DMS153 (cell line): ENCODE measurements around the gene LYPD4.

Experiments
- DNase-seq: peaks from one replicate; lab custom pipeline; 2025; lab: John Stamatoyannopoulos, UW

LYPD4 gene

DNA sequence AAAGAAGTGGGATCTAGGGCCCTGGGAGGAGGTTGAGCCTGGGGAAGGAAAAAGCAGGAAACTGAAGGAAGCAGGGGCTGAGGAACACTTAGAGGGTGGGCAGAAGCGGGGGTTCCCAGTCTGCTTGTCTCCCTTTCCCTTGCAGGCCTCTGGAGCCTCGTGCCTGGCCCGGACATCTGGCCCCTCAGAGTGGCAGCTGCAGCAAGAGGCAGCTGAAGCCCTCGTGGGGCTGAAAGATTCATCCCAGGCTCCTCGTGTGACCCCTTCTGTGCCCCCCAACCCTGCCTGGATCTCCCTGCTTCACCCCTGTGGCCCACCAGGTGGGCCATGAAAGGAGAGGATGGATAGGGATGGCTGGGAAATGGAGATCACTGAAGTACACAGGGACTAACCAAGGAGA lies 5.9 kb upstream of the LYPD4 start:
- DNase-seq, result no peak

DNA sequence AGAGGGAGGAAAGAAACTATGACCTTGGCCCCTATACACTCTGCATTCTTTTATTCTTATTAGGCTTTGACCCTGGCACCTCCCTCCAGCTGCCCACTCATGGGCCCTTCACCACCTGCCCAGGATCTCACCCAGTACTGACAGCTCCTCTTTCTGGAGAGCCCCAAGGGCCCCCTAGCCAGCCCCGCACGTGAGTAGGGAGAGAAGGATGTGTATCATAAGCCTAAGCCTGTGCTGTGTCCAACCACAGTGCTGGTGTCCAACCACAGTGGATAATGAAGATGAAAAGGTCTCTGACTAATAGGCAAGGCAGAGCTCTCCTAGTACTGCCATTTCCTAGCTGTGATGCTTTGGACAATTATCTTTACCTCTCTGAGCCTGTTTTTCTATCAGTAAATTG lies 4.6 kb upstream of the LYPD4 start:
- DNase-seq, result no peak

DNA sequence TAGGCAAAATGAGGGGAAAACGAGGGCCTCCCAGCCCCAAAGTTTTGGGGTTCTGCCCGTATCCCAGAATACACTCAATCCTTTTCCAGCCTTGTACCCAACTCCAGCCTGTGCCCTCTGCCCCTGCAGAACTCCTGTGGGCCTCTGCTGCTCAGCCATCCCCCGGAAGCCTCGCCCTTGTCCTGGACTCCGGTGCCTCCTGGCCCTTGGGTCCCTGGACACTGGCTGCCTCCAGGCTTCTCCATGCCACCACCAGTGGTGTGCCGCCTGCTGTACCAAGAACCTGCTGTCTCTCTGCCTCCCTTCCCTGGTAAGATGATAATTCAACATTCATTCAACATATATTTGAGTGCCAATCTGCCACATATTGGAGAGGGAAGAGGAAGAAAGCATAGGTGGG lies 4.2 kb upstream of the LYPD4 start:
- no peak for DNase-seq

DNA sequence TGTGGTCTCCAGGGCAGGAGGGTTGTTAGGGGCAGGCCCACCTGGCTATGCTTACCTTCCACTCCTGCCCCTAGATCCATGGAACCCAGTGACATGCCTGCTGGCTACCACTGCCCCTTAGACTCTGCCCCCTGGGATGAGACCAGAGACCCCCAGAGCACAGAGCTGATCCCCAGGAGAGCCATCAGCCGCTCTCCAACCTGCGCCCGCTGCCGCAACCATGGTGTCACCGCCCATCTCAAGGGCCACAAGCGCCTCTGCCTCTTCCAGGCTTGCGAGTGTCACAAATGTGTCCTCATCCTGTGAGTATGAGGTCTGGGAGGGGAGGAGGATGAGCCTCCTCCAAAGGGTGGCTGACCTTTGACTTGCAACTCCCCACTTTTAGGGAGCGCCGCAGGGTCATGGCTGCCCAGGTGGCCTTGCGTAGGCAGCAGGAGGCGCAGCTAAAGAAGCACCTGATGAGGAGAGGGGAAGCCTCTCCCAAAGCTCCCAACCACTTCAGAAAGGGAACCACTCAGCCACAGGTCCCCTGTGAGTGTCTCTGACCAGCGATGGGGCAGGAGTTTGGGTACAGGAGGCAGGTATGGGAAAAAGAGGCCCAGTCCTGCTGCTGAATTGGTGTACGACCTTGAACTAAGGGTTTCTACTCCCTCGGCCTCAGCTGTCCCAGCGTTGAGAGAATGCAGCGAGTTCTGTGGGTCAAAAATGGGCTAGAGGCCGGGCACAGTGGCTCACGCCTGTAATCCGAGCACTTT lies 3.0 kb upstream of the LYPD4 start:
- no peak for DNase-seq

DNA sequence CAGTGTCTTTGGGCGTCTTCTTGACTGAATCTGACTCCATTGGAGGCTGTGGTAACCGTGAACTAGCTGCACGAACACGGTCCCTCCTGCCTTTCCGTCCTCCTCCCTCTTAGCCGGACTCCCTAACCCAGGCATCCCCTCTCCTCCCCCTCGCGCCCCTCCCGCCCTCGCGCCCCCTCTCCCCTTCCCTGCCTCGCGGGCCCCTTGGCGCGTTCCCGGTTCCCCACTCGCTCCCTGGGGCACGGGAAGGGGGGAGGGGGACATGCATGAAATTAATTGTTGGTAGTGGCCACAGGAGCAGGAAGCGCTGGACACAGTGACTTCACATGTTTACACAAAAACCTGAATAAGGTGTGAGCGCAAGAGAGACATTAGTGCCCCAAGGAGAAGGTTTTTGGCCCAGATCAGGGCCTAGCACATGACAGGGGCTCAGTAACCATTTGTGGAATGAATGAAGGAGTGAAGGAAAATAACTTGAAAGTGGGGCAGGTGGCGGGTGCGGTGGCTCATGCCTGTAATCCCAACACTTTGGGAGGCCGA lies 638 bp upstream of the LYPD4 start:
- DNase-seq, result no peak

DNA sequence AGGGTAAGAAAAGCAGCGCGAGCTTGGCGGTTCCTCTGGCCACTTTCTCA lies 343 bp upstream of the LYPD4 start, which contains the start of gene DMRTC2:
Gene DMRTC2 (plus strand): TSS at position 42 of the 50 bp plus-strand sequence. CDS start 2,387 bp downstream, outside the sequence.
- DNase-seq, result no peak

DNA sequence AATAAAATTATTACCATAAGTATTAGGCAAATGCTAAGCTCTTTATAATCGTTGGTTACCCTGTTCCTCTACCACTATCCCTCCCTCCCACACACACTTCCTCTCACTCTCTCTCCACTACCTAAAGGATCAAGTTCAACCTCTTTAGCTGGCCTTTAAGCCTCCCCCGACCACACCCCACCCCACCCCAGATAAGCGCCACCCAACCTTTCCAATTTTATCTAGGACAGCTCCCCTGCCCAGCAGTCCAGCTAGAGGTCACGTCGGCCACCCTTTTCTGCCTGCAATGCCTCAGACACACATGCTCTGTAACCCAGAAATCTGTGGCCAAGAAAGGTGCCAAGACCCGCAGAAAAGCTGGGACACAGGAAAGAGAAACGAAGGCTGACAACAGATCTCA lies 1.1 kb downstream of the LYPD4 start:
- DNase-seq, result no peak

DNA sequence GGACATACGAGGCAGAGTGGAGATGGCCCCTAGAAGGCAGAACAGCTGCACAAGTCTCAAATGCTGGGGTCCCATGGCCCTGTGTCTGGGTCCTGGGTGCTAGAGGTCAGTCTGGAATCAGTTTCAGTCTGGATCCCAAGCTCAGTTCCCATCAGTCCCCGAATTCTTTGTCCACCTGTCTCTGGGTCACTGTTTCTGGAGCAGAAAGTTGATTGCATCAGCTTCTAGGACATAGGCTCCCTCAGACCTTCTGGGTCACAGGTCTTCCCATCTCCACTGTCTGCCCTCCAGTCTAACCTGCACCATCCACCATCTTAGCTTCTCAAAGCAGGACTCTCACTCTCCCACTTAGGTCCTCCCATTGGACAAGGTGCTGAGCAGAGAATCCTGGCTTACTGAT lies 5.3 kb downstream of the LYPD4 start:
- no peak for DNase-seq

DNA sequence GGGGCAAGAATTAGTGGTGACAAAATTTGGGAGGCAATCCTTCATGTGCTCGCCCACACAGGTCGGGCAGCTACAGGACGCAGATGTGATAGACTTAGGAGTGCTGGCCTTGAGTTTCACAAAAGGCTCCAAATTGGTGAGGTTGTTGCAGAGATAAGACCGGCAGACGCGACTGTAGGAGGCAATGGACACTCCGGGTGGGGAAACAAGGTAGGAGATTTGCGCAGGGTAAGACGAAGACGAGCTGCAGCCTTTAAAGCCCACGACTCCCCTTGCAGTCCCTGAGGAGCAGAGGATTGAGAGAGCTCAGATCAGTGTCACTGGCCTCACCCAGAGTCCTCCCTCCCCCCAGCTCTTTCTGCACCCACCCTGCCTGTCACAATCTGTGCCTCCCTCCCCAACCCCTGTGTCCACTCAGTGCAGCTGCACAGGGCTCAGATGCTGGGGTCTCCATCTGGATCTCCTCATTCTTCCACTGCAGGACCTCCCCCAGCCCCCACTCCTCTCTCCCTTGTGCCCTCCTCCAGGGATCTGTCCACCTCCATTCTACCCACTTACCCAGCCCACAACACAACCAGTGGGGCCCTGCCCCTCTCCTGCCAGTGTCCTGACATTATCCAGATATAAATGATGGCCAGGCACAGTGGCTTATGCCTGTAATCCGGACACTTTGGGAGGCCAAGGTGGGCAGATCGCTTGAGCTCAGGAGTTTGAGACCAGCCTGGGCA lies 6.3 kb downstream of the LYPD4 start:
- no peak for DNase-seq

DNA sequence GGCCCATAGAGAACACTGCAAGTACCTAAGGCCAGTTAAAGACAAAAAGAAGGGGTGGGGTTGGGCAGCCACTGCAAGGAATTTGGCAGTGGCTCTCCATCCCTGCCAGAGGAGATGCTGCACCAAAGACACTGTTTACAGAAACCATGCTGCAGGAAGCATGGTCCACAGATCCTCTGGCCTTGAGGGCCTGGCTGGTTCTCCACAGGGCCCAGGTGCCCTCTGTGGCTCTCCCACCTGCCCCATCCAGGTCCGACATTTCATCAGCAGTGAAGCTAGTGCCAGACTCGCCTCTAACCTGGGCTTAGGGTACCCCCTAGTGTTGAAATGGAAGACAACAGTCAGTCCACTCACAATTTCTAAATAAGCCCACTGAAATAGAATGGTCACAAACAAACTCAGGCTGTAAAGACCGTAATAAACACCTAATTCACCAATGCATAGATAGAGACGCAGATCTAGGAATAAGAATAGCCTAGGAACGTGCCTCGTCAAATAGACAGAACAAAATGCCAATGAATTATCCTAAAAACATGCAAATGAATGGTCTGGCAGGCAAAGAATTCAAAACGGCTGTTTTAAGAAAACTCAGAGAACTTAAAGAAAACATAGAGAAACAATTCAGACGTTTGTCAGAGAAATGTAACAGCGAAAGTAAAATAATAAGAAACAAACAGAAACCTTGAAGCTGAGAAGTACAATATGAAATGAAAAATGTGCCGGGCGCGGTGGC lies 23.3 kb downstream of the LYPD4 start:
- peak; percentile 76 for DNase-seq

DNA sequence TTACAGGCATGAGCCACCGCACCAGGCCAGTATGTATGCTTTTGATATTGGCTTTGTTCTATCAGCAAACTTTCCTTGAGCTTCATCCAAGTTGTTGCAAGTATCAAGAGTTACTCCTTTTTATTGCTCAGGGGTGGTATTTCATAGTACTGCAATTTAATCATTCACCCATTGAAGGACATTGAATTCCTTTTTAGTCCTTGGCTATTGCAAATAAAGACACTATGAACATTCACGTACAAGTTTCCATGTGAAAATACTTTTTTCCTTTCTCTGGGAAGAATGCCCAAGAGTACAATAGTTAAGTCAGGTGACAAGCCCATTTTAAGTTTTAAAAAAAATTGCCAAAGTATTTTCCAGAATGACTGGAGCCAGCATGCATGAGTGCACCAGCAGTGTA lies 27.7 kb downstream of the LYPD4 start:
- no peak for DNase-seq

DNA sequence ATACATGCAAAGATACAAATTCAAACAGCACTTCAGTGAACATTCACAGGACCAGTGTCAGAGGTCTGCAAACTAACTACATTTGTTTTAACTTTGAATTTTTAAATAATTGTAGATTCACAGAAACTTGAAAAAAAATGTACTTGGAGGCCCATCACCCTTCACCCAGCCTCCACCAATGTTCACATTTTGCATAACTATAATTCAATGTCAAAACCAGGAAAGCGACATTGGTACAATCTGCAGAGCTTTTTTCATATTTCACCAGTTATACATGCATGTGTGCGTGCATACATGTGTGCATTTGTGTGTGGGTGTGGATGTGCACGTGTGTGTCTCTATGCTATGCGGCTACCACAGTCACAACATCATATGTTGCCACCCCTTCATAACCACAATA lies 29.2 kb downstream of the LYPD4 start:
- no peak for DNase-seq

DNA sequence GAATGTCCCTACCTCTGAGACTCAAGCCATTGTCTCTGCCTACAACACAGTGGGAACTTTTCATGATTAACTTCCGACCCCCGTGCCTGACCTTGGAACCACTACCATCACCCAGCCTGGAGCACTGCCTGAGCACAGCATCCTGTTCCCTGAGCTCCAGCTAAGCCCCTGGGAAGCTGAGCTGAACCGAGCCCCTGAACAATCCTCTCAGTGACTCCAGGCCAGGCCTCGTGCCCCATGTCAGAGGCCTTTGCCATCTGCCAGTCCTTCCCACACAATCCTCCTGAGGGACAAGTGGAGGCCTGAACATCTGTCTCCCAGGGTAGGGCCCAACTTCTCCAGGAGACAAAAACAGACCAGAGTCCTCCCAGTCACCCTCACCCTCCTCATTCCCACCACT lies 30.6 kb downstream of the LYPD4 start:
- no peak for DNase-seq

DNA sequence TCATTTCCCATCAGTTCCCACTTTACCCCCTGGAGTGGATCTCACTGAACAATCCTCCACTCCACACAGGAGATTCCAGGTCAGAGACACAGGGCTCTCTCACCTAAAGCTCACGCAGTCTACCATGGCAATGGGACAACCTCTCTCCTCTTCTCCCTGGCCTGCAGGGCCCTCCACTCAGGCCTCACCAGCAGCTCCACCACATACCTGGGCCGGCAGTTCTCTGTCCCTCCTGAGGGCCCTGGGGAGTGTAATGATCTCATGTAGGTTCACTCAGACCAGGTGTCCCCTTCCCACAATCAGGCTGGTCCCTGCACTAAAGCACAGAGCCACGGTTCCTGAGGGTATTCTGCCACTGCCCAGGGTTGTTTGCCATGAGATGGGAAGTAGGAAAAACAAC lies 32.5 kb downstream of the LYPD4 start:
- DNase-seq, result no peak

DNA sequence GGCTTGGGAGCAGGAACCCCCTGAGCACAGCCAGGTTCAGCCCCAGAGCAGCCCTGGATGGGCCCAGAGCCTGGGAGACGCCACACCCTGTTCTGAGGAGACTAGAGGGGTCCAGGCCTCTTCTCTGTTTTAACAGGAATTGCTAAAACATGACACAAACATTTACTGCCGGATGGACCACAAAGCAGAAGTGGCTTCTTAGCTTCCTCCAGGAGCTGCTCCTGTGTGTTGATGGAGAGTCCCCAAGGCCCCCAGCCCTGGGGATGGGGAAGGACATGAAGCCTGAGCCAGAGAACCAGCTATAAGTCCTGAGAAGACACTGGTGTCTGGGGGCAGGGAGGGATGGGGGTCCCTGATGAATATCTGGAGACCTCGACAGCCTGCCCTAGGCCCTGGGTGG lies 33.4 kb downstream of the LYPD4 start:
- no peak for DNase-seq

DNA sequence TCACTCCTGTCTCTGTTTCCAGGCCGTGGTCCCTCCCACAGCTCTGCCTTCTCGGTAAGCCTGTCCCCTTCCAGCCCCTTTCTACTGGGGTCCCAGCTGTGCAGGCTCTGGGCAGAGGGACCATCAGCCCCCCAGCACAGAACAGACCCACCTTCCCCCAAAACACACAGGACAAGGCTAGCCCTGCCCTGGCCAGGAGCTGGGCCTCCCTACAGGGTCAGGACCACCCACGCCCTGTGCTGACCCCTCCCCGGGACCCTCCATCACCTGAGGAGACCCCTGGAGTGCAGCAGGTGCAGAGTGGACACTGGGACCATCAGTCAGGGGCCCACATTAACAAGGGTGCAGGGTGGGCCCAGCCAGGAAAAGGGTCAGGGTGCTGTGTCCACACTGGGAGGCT lies 34.2 kb downstream of the LYPD4 start:
- DNase-seq, result no peak

DNA sequence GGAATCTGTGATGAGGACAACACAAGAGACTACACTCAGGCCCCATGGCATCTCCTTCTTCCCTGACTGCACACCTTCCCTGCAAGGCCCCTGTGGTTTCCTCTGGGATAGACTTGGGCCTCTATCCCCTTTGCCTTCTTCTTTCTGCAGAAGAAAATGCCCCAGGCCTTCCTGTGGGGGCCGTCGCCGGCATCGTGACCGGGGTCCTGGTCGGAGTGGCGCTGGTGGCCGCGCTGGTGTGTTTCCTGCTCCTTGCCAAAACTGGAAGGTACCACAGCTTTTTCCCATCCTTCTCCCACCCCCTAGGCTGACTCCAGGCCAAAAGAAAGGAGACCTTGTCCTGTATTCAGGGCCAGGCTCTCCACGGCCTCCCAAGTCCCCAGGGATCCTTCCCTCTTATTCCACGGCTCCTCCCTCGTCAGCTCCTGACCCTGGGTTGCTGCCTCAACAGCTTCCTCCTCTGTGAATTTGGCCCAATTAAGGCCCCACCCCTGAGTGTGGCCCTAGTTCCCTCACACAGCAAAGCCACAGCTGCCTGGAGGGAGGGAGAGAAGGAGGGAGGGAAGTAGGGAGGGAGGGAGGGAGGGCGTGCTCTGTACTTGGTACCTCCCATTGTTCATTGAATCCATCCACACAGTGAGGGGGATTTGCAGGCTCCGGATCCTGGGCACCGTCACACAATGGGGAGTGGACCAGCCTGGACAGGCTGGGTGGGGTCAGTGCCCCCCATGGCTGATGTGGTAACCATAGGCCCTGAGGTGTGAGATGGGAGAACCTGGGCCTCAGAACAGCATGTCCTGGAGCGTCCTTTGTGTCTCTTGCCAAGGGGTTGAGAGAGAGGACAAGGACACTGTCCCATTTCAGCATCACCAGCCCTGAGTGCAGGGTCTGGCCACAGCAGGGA lies 35.6 kb downstream of the LYPD4 start:
- DNase-seq, result peak; percentile 63

DNA sequence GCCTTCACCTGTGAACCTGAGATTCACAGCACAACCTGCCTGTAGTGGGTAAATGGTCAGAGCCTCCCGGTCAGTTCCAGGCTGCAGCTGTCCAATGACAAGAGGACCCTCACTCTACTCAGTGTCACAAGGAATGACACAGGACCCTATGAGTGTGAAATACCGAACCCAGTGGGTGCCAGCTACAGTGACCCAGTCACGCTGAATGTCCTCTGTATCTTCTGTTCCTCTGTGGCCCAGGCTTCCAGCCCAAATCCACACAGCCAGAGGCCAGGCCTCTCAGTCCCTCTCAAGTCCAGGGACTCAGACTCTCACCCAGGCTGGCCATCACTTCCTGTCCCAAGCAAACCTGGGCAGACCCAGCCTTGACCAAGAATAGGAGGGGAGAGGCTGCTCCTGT lies 37.3 kb downstream of the LYPD4 start:
- DNase-seq, result no peak

DNA sequence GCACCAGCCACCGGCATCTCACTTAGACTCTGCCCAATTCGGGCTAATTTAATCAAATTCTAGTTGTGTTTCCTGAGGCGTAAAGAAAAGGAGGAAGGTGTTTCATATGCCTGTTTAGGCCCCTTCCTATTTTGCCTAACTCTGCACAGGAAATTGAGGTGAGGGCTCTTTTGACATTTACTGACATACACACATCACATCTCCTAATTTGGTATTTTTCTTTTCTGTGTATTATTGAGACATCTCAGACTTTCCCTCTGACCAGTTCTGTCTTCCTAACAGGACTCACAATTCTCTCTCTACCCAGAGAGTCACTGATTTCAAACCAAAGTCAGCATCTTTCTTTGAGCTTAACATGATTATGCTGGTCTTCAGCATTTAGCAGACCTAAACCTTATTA lies 40.1 kb downstream of the LYPD4 start:
- DNase-seq, result no peak

DNA sequence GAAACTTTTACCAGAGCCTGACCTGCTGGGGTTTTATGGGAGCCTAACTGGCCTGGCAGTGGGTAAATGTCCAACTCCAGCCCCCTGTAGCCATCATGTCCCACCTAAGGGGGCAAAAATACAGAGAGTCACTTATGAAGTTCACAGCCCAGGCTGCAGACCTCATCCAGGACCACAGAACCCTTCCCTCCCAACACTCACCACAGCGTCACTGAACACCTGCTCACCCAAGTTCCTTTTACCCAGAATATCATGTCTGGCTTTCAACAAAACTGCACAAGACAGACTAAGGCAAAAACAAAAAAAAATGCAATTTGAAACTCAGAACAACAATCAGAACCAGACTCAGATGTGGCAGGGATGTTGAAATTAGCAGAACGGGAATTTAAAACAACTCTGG lies 41.7 kb downstream of the LYPD4 start:
- no peak for DNase-seq

DNA sequence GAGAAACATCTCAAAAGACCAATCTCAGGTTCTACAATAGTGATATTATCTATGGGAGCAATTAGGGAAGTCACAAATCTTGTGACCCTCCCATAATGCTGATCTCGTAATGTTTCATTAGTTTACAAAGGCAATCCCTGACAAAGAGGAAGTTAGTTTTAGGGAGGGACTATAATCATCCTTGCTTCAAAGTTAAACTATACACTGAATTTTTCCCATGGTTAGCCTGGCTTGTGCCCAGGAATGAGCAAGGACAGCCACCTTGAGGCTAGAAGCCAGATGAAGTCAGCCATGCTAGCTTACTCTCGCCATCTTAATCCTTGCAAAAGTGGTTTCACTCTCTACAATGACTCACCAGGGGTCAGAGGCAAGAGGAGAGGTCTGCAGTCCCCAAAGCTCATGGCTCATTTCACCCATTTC lies 42.7 kb downstream of the LYPD4 start:
- DNase-seq, result no peak

DNA sequence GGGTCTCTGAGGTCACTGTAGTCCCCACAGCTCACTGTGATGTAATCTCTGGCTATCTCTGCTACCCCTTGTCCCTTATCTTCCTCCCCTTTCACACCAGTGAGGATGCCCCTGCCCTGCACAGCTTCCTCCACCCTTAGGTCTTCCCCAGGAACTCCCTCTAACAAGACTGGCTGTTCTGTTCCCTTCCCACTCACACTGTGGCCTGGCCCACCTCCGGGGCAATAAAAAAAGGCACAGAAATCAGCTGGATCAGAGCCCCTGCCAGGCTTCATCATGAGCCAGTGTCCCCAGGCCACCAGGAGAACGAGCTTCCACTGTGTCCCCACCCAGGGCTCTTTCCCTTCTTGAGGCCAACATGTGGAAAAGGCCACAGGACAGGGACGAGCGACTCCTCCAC lies 43.5 kb downstream of the LYPD4 start:
- DNase-seq, result no peak
